GM12865 (cell line): ENCODE measurements around the gene NFKB1.

Experiments used
- DNase-seq: peaks from one replicate; pipeline ENCODE4 v3.0.0; 2010; ENCODE audit warnings: low read depth
- H3K4me3 ChIP-seq: 2 replicates; pipeline ENCODE4 v1.5.1; 2011; ENCODE audit warnings: mild to moderate bottlenecking, low read depth, low read length, control low read depth
- TF ChIP-seq, protein P1 (sequence below): IDR thresholded peaks from 2 replicates; pipeline ENCODE4 v1.5.1; 2011; ENCODE audit warnings: low read length, control low read depth, low read depth, inconsistent platforms; ENCODE audit not compliant: insufficient read depth; ENCODE audit errors: missing control alignments

NFKB1 gene

DNA sequence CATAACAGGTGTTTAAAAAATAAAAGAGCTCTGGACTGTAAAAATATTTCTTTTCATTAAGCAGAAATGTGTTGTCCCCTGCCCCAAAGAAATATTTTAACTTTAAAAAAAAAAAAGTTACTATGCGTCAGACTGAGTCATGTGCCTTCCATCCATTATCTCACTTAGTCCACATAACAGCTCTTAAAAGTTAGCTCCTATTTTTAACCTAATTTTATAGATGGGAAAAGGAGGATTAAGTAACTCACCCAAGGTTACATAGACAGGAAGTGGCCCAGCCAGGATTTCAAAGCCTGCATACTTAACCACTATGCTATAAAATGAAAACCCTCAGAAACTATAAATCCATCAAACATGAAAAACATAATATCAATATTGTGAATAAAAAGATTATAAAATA, 161.9 kb downstream of the NFKB1 start:
- TF ChIP-seq, protein P1, sequence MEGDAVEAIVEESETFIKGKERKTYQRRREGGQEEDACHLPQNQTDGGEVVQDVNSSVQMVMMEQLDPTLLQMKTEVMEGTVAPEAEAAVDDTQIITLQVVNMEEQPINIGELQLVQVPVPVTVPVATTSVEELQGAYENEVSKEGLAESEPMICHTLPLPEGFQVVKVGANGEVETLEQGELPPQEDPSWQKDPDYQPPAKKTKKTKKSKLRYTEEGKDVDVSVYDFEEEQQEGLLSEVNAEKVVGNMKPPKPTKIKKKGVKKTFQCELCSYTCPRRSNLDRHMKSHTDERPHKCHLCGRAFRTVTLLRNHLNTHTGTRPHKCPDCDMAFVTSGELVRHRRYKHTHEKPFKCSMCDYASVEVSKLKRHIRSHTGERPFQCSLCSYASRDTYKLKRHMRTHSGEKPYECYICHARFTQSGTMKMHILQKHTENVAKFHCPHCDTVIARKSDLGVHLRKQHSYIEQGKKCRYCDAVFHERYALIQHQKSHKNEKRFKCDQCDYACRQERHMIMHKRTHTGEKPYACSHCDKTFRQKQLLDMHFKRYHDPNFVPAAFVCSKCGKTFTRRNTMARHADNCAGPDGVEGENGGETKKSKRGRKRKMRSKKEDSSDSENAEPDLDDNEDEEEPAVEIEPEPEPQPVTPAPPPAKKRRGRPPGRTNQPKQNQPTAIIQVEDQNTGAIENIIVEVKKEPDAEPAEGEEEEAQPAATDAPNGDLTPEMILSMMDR = no peak
- no peak overlapping the region for H3K4me3 ChIP-seq
- no peak for DNase-seq

DNA sequence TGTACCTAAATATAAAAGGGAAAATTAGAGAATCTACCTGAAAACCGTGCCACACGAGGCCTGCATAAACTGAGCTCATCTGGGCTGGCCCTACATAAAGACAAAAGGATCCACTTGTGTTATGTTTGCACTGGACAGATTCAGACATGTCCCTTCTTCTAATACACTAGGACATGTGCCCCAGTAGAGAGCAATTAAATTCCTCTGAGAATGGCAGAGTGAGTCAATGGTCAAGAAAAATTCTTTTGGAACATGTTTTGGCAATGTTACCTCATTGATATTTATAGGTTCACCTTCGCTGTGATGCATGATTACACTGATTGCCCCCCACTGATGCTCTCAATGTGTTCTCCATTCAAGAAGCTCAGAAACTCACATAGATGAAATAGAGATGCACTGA, 164.4 kb downstream of the NFKB1 start:
- TF ChIP-seq, protein P1 = no peak
- H3K4me3 ChIP-seq = no peak overlapping the region
- no peak for DNase-seq
